ENCODE measurements around the gene LLGL1.

- TF ChIP-seq USF2 (IDR thresholded peaks at IDR 0.05; ENCODE audit: borderline replicate concordance, low read depth, low read length) (no peak), CBX5 (IDR thresholded peaks at IDR 0.05; ENCODE audit: low read depth) (no peak), EZH2 (IDR thresholded peaks at IDR 0.05; ENCODE audit: borderline replicate concordance, control insufficient read depth, low read depth, low read length) (no peak), RAD21 (IDR thresholded peaks at IDR 0.05; ENCODE audit: insufficient read depth, low read depth, low read length) (no peak), CTCF (IDR thresholded peaks at IDR 0.05 in 2 of 3, conservative IDR thresholded peaks at IDR 0.05 in 1 of 3; ENCODE audit: control insufficient read depth in 2 of 3, extremely low read depth in 1 of 3, insufficient read depth in 1 of 3, low read depth in 3 of 3, low read length in 3 of 3) (no peak)
Measured at GRCh38 chr17:18225642-18226283, 328 bp downstream of the LLGL1 start.

Measured in GM12878 (cell line).